ENCODE results near the gene CXCL3. TPM values are rescaled to one million over a fixed set of nuclear protein-coding genes. Genes with fewer than 3 reads are reported as not detected.
A peak's percentile ranks its signal among the peaks of the same experiment; 100 is the strongest.

The CXCL3 gene
- total and polyA plus RNA-seq, 9 of the 15 experiments (the other 6 are each of a cell fraction or from before 2014, with no cell fraction given) = 2.3 to 8.9 (median 6.1) TPM

- Histone ChIP-seq H3K36me3 (ENCODE audit: control insufficient read depth, insufficient read depth, low read length) (no peaks in the 10 kb centered on the region), H2AFZ (ENCODE audit: low read depth, low read length) (peak overlapping the region; percentile 76), H3K4me2 (ENCODE audit: insufficient read depth, low read length) (peak overlapping the region; percentile 27; the same call in 1 of the 2 replicates), H4K20me1 (replicated peaks; ENCODE audit: control insufficient read depth, insufficient read depth, low read length) (no peaks in the 10 kb centered on the region), H3K27me3 (ENCODE audit: control insufficient read depth in 2 of 2, insufficient read depth in 2 of 2, low read length in 2 of 2) (no peaks in the 10 kb centered on the region), H3K9ac (ENCODE audit: insufficient read depth in 1 of 2, low read depth in 2 of 2, low read length in 2 of 2) (no peak overlapping the region), H3K4me3 (no peak overlapping the region), H3K79me2 (ENCODE audit: control insufficient read depth, insufficient read depth, low read length) (no peaks in the 10 kb centered on the region), H3K4me1 (replicated peaks in 1 of 2; ENCODE audit: control insufficient read depth in 2 of 2, insufficient read depth in 2 of 2, low read length in 2 of 2) (peaks cover 0 to 14% of the 10 kb centered on the region in 2 experiments; a peak in 2 of 5 replicates), H3K9me3 (replicated peaks; ENCODE audit: control insufficient read depth, insufficient read depth, low read depth, low read length) (no peaks in the 10 kb centered on the region), H3K9me1 (ENCODE audit: control insufficient read depth, insufficient read depth, low read length) (no peaks in the 10 kb centered on the region), H3K27ac (ENCODE audit: extremely low read depth, low read depth, low read length) (peak overlapping the region; percentile 52; the same call in 2 of the 3 replicates)
- intact Hi-C loops (cut with micrococcal nuclease) = no loop called here
- in situ Hi-C loops (cut with MboI) = no loop called here
- ChIA-PET POLR2A (no interaction called here), CTCF (ENCODE audit: low intra/inter-chr PET ratio) (no interaction called here)
- FAIRE-seq (peak; percentile 19), DNase-seq (ENCODE audit: extremely low read depth in 1 of 4, low spot score in 3 of 4) (peak in 2 of 4 experiments; percentile 41 to 54), ATAC-seq (peak; percentile 77)
- BruUV-seq (replicated peaks) = no TSS peak
- WGBS (ENCODE audit: insufficient coverage, low coverage, missing lambda C conversion rate) = 10% methylated on average over 9 of the region's 9 CpGs
- TF ChIP-seq MCM5 (IDR thresholded peaks at IDR 0.05; ENCODE audit: low read depth) = no peak
- no peak for TF ChIP-seq CGGBP1 (CRISPR knock-in tag; IDR thresholded peaks at IDR 0.05)
- TF ChIP-seq MTA1 (IDR thresholded peaks at IDR 0.05; ENCODE audit: borderline replicate concordance) = no peak
- TF ChIP-seq CCAR2 (IDR thresholded peaks at IDR 0.05; ENCODE audit: low read depth, low read length) = no peak
- TF ChIP-seq ZNF175 (CRISPR knock-in tag; IDR thresholded peaks at IDR 0.05; ENCODE audit: low read depth) = peak; percentile 63; the same call in 1 of the 2 replicates
- no peak for TF ChIP-seq SMAD1 (IDR thresholded peaks at IDR 0.05; ENCODE audit: low read depth, low read length, partially characterized antibody)
- no peak for TF ChIP-seq SMARCE1 (IDR thresholded peaks at IDR 0.05)
- TF ChIP-seq ZNF77 (CRISPR knock-in tag; IDR thresholded peaks at IDR 0.05) = no peak
- no peak for TF ChIP-seq ZNF224 (CRISPR knock-in tag; IDR thresholded peaks at IDR 0.05)
- TF ChIP-seq ZBTB5 (IDR thresholded peaks at IDR 0.05) = no peak
- no peak for TF ChIP-seq NR0B1 (IDR thresholded peaks at IDR 0.05; ENCODE audit: partially characterized antibody)
- TF ChIP-seq KAT2B (IDR thresholded peaks at IDR 0.05; ENCODE audit: low read depth, low read length) = no peak
- TF ChIP-seq TAL1 (IDR thresholded peaks at IDR 0.05) = no peak
- no peak for TF ChIP-seq TCFL5 (CRISPR knock-in tag; conservative IDR thresholded peaks at IDR 0.05)
- TF ChIP-seq BHLHE40 (IDR thresholded peaks at IDR 0.05; ENCODE audit: low read length) = no peak
- TF ChIP-seq ZBTB8A (IDR thresholded peaks at IDR 0.05; ENCODE audit: partially characterized antibody) = no peak
- TF ChIP-seq FOXJ3 (CRISPR knock-in tag; IDR thresholded peaks at IDR 0.05) = no peak
- peak; percentile 82 for TF ChIP-seq ATF3 (IDR thresholded peaks at IDR 0.05)
- TF ChIP-seq ATF3 (CRISPR knock-in tag; conservative IDR thresholded peaks at IDR 0.05) = no peak
- TF ChIP-seq MAZ (CRISPR knock-in tag; conservative IDR thresholded peaks at IDR 0.05 in 1 of 2, IDR thresholded peaks at IDR 0.05 in 1 of 2) = no peak; a peak in 1 of 4 replicates
Measured at GRCh38 chr4:73990988-73991741, 47.3 kb downstream of the CXCL3 start.

Measured in K562 (cell line).